ENCODE measurements around the gene FREM1.

The FREM1 gene

GRCh38 chr9:14813336-14814248 is 96.6 kb downstream of the FREM1 start:
- ATAC-seq (replicated peaks) (no peak), DNase-seq (no peak)
- Mint-ChIP-seq H3K27me3 (peaks cover 9 to 10% of the 10 kb centered on the region in 2 donors), H3K27ac (no peak overlapping the region), H3K4me3 (no peak overlapping the region), H3K36me3 (ENCODE audit: insufficient read depth) (no peaks in the 10 kb centered on the region), H3K9me3 (peaks cover 0 to 7% of the 10 kb centered on the region in 2 donors), H3K4me1 (ENCODE audit: low read depth in 2 of 2) (no peaks in the 10 kb centered on the region)

GRCh38 chr9:14812806-14813205 is 97.4 kb downstream of the FREM1 start:
- H3K27ac Mint-ChIP-seq: no peak overlapping the region
- no peak for DNase-seq
- H3K36me3 Mint-ChIP-seq (ENCODE audit: insufficient read depth): no peaks in the 10 kb centered on the region
- H3K4me1 Mint-ChIP-seq (ENCODE audit: low read depth in 2 of 2): no peaks in the 10 kb centered on the region
- no peak for ATAC-seq (replicated peaks)
- H3K9me3 Mint-ChIP-seq: peaks cover 0 to 7% of the 10 kb centered on the region in 2 donors
- peaks cover 9 to 10% of the 10 kb centered on the region in 2 donors for H3K27me3 Mint-ChIP-seq
- no peak overlapping the region for H3K4me3 Mint-ChIP-seq

GRCh38 chr9:14811844-14812243 is 98.4 kb downstream of the FREM1 start:
- no peak for DNase-seq
- H3K27me3 Mint-ChIP-seq: peaks cover 9 to 10% of the 10 kb centered on the region in 2 donors
- peaks cover 0 to 7% of the 10 kb centered on the region in 2 donors for H3K9me3 Mint-ChIP-seq
- H3K4me1 Mint-ChIP-seq (ENCODE audit: low read depth in 2 of 2): no peaks in the 10 kb centered on the region
- no peak for ATAC-seq (replicated peaks)
- H3K4me3 Mint-ChIP-seq: no peak overlapping the region
- H3K36me3 Mint-ChIP-seq (ENCODE audit: insufficient read depth): no peaks in the 10 kb centered on the region
- no peak overlapping the region for H3K27ac Mint-ChIP-seq

- no peak overlapping the region for H3K4me3 Mint-ChIP-seq
- no peaks in the 10 kb centered on the region for H3K36me3 Mint-ChIP-seq (ENCODE audit: insufficient read depth)
- peaks cover 0 to 7% of the 10 kb centered on the region in 2 donors for H3K9me3 Mint-ChIP-seq
- H3K27me3 Mint-ChIP-seq: no peaks in the 10 kb centered on the region
- DNase-seq (no peak), ATAC-seq (replicated peaks) (no peak)
- H3K27ac Mint-ChIP-seq: no peak overlapping the region
- no peaks in the 10 kb centered on the region for H3K4me1 Mint-ChIP-seq (ENCODE audit: low read depth in 2 of 2)
These were observed 103.2 kb downstream of the FREM1 start for GRCh38 chr9:14806941-14807520.

GRCh38 chr9:14799030-14799429 is 111.2 kb downstream of the FREM1 start:
- H3K27ac Mint-ChIP-seq: no peak overlapping the region
- peaks cover 0 to 7% of the 10 kb centered on the region in 2 donors for H3K27me3 Mint-ChIP-seq
- ATAC-seq (replicated peaks): no peak
- no peaks in the 10 kb centered on the region for H3K4me1 Mint-ChIP-seq (ENCODE audit: low read depth in 2 of 2)
- no peak overlapping the region for H3K4me3 Mint-ChIP-seq
- H3K36me3 Mint-ChIP-seq (ENCODE audit: insufficient read depth): no peaks in the 10 kb centered on the region
- no peaks in the 10 kb centered on the region for H3K9me3 Mint-ChIP-seq
- no peak for DNase-seq

GRCh38 chr9:14797435-14797834 is 112.8 kb downstream of the FREM1 start:
- Mint-ChIP-seq H3K36me3 (ENCODE audit: insufficient read depth) (no peaks in the 10 kb centered on the region), H3K4me3 (no peak overlapping the region), H3K27me3 (peaks cover 0 to 10% of the 10 kb centered on the region in 2 donors), H3K27ac (no peak overlapping the region), H3K4me1 (ENCODE audit: low read depth in 2 of 2) (no peaks in the 10 kb centered on the region), H3K9me3 (no peaks in the 10 kb centered on the region)
- ATAC-seq (replicated peaks) (no peak), DNase-seq (no peak)

DNA sequence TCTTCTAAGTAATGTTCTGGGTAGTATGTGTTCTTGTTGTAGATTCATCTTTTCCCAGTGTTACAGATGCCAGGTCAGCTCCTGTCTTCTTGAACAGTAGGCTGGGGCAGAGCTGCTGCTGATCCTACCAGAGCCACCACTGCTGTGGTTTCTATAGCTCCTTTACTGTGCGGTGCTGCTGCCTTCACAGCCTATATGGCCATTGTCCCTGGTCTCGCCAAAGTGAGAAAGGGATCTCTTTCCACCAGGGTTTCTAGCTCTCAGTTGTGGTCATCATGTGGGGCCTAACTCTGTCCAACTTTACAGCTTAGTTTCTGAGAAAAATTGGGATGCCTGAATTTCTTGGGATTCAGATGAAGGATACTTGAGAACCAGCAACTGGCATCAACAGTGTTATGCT is 116.8 kb downstream of the FREM1 start:
- Mint-ChIP-seq H3K36me3 (ENCODE audit: insufficient read depth) (no peaks in the 10 kb centered on the region), H3K4me1 (ENCODE audit: low read depth in 2 of 2) (no peaks in the 10 kb centered on the region), H3K27me3 (peaks cover 0 to 10% of the 10 kb centered on the region in 2 donors), H3K4me3 (no peak overlapping the region), H3K9me3 (peaks cover 0 to 1% of the 10 kb centered on the region in 2 donors), H3K27ac (no peak overlapping the region)
- ATAC-seq (replicated peaks) (no peak), DNase-seq (no peak)

GRCh38 chr9:14790628-14791027 is 119.6 kb downstream of the FREM1 start:
- Mint-ChIP-seq H3K27ac (no peak overlapping the region), H3K9me3 (peaks cover 0 to 1% of the 10 kb centered on the region in 2 donors), H3K27me3 (peaks cover 0 to 10% of the 10 kb centered on the region in 2 donors), H3K4me1 (ENCODE audit: low read depth in 2 of 2) (no peaks in the 10 kb centered on the region), H3K4me3 (no peak overlapping the region), H3K36me3 (ENCODE audit: insufficient read depth) (no peaks in the 10 kb centered on the region)
- DNase-seq (no peak), ATAC-seq (replicated peaks) (no peak)

DNA sequence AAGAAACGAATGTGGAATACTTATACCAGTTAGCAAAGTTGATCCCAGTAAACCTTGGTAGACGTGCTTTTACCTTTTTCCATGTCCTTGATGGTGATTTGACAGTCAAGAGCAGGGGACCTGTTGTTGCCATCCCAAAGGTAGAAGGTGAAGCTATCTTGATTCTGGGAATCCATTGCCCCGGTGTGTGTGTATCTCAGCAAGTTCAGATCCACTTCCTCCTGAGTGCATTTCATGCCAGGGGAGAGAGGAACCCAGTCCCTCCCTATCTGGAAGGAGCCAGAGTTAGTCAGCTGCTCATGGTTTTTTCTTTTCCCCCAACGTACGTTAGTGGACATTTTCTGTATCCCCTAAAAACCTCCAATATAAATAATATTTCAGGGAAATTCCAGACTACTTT is 121.4 kb downstream of the FREM1 start:
- H3K27me3 Mint-ChIP-seq: peaks cover 0 to 2% of the 10 kb centered on the region in 2 donors
- DNase-seq: no peak

DNA sequence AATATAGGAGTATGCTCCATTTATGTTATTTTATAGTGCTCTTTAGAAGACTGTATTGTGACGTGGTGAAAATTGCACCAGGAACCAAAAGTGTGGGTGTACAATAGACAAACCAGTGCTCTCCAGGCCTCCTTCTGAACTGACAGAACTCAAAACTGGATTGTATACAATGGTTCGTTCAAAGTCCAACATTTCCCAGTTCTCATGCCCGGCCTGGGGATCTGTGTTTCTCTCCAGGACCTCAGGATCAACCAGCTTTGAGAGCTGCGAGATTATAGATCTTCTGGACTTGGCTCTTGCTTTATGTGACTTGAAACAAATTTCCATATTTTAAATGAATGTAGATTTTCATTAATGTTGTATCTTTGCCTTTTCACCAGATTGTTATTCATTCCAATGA is 126.9 kb downstream of the FREM1 start:
- no peaks in the 10 kb centered on the region for H3K27me3 Mint-ChIP-seq
- no peaks in the 10 kb centered on the region for H3K9me3 Mint-ChIP-seq
- no peak for ATAC-seq (replicated peaks)
- no peaks in the 10 kb centered on the region for H3K4me1 Mint-ChIP-seq (ENCODE audit: low read depth in 2 of 2)
- no peak overlapping the region for H3K27ac Mint-ChIP-seq
- no peak overlapping the region for H3K4me3 Mint-ChIP-seq
- H3K36me3 Mint-ChIP-seq (ENCODE audit: insufficient read depth): no peaks in the 10 kb centered on the region
- DNase-seq: no peak

More for the DNA sequence above, 121.4 kb downstream of the FREM1 start:
- ATAC-seq (replicated peaks): no peak
- H3K4me3 Mint-ChIP-seq: no peak overlapping the region
- no peak overlapping the region for H3K27ac Mint-ChIP-seq
- H3K9me3 Mint-ChIP-seq: peaks cover 0 to 1% of the 10 kb centered on the region in 2 donors
- no peaks in the 10 kb centered on the region for H3K36me3 Mint-ChIP-seq (ENCODE audit: insufficient read depth)
- no peaks in the 10 kb centered on the region for H3K4me1 Mint-ChIP-seq (ENCODE audit: low read depth in 2 of 2)

DNA sequence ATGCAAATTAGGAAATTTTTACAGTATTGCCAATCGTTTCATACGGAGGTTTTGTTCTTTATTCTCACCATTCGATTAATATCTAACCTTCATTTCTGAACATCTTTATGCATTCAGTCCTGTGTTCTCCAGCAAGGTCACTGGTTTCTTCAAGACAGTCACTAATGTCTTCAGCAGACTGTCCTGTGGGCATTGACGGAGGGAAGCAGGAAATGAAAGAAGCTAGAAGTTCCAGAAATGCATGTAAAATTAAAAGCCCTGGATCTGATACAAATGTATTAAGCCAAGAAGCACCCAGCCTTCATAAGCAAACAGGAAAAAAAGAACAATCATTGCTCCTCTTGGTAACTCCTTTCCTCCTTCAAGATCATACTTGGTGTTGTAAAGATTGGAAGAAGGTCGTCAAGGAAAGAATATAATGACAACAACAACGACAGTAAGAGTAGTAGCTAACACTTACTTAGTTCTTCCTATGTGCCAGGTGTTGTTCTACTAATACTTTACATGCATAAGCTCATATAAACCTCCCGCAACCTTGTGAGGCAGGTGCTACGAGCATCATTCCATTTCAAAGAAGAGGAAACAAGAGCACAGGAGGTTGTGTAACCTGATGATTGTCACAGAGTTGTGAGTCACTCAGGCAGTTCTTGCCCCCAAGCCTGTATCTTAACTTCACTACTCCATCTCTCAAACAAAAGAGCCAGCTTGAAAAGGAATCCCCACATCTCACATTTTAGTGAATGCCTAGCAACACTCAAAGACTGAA is 127.8 kb downstream of the FREM1 start:
- Mint-ChIP-seq H3K27me3 (no peaks in the 10 kb centered on the region), H3K27ac (no peak overlapping the region), H3K4me3 (no peak overlapping the region)

DNA sequence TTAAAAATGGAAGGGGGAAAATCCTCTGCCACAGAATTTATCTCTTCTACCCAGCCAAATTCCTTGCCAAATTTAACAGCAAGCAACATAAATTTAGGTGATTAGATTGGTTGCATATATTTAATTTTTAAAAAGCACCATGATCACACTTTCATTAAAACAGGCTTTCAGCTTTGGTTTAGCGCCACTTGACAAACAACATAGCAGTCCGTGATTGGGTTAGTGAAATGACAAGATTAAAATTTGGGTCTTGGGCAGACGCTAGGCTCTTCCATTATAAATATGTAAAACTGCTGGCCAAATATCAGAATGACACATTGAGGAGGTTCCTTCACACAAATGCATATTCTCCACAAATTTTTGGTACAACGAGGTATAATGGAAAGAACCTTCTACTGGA is 129.5 kb downstream of the FREM1 start:
- H3K27ac Mint-ChIP-seq: no peak overlapping the region
- no peaks in the 10 kb centered on the region for H3K9me3 Mint-ChIP-seq
- no peak overlapping the region for H3K4me3 Mint-ChIP-seq
- H3K36me3 Mint-ChIP-seq (ENCODE audit: insufficient read depth): no peaks in the 10 kb centered on the region
- peaks cover 0 to 4% of the 10 kb centered on the region in 2 donors for H3K27me3 Mint-ChIP-seq
- no peak for ATAC-seq (replicated peaks)
- H3K4me1 Mint-ChIP-seq (ENCODE audit: low read depth in 2 of 2): no peaks in the 10 kb centered on the region
- no peak for DNase-seq

More for the DNA sequence above, 127.8 kb downstream of the FREM1 start:
- H3K36me3 Mint-ChIP-seq (ENCODE audit: insufficient read depth): no peaks in the 10 kb centered on the region
- H3K9me3 Mint-ChIP-seq: no peaks in the 10 kb centered on the region
- DNase-seq (no peak), ATAC-seq (replicated peaks) (no peak)
- H3K4me1 Mint-ChIP-seq (ENCODE audit: low read depth in 2 of 2): no peaks in the 10 kb centered on the region

- DNase-seq (no peak), ATAC-seq (replicated peaks) (no peak)
- Mint-ChIP-seq H3K27me3 (peaks cover 0 to 4% of the 10 kb centered on the region in 2 donors), H3K4me1 (ENCODE audit: low read depth in 2 of 2) (no peaks in the 10 kb centered on the region), H3K36me3 (ENCODE audit: insufficient read depth) (no peaks in the 10 kb centered on the region), H3K27ac (no peak overlapping the region), H3K9me3 (no peaks in the 10 kb centered on the region), H3K4me3 (no peak overlapping the region)
These were observed 130.0 kb downstream of the FREM1 start for GRCh38 chr9:14780251-14780650.

Measured in effector memory CD8-positive, alpha-beta T cell (primary cell).